ENCODE results near the gene NFKBIB. TPM values are rescaled to one million over a fixed set of nuclear protein-coding genes. Genes with fewer than 3 reads are reported as not detected.

The NFKBIB gene
- total and polyA plus RNA-seq, 2 of the 8 experiments (the other 6 are each of a cell fraction or from before 2014, with no cell fraction given) = 37.3 to 44.1 TPM

- TF ChIP-seq CHD7 (IDR thresholded peaks at IDR 0.05; ENCODE audit: insufficient replicate concordance, low read length) (no peak), CTCF (IDR thresholded peaks at IDR 0.05; ENCODE audit: control extremely low read depth in 1 of 3, insufficient read depth in 1 of 3, low read depth in 1 of 3, low read length in 3 of 3) (no peak), HDAC6 (IDR thresholded peaks at IDR 0.05; ENCODE audit: low read depth, low read length) (no peak)
Observed at GRCh38 chr19:38877781-38878574, 21.8 kb upstream of the NFKBIB start, which contains the start of gene RINL (continued).

Measured in H1 (cell line).